ENCODE measurements around the gene MDH1.

DNA sequence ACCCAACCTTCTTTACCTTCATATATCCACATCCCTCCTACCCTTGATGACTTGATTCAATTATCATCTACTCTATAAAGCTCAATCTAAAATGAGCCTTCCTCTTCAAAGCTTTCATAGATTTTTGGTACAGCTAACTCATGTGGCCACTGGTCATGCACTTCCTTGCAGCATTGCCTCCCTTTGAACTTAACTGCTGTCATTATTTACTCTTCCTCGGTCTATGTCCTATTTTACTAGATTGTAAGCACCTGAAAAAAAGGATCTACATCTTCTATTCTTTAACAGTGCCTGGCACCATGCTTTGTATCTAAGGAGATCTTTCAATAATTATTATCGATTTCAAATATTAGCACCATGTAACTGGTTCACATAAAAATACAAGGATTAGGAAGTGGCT lies 30.6 kb downstream of the MDH1 start:
- TF ChIP-seq POLR2A (IDR thresholded peaks at IDR 0.05) = no peak
- TF ChIP-seq, protein P1, sequence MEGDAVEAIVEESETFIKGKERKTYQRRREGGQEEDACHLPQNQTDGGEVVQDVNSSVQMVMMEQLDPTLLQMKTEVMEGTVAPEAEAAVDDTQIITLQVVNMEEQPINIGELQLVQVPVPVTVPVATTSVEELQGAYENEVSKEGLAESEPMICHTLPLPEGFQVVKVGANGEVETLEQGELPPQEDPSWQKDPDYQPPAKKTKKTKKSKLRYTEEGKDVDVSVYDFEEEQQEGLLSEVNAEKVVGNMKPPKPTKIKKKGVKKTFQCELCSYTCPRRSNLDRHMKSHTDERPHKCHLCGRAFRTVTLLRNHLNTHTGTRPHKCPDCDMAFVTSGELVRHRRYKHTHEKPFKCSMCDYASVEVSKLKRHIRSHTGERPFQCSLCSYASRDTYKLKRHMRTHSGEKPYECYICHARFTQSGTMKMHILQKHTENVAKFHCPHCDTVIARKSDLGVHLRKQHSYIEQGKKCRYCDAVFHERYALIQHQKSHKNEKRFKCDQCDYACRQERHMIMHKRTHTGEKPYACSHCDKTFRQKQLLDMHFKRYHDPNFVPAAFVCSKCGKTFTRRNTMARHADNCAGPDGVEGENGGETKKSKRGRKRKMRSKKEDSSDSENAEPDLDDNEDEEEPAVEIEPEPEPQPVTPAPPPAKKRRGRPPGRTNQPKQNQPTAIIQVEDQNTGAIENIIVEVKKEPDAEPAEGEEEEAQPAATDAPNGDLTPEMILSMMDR (IDR thresholded peaks at IDR 0.05) = no peak
